B cell (primary cell): ENCODE data around the gene TRAPPC5. TPM values are rescaled to one million over a fixed set of nuclear protein-coding genes. Genes with fewer than 3 reads are reported as not detected.

Source experiments
- ATAC-seq: fragments of 200-7000 bp; cut with Tn5 transposase; one replicate; pipeline ENCODE4 v1.10.0; 2021; ENCODE audit warnings: low read depth, mild to moderate bottlenecking, moderate number of reproducible peaks, moderate library complexity
- CTCF ChIA-PET: fragments of 350-600 bp; sonication (Branson Sonifier 250); formaldehyde crosslinking; loops from one replicate; lab custom pipeline; 2021; ENCODE audit warnings: antibody characterized with exemption, inconsistent platforms; lab: Charles Lee
- POLR2A ChIA-PET: fragments of 350-600 bp; sonication (Branson Sonifier 250); formaldehyde crosslinking; loops from one replicate; lab custom pipeline; 2021; ENCODE audit warnings: antibody characterized with exemption; lab: Charles Lee
- DNase-seq: peaks from one replicate; pipeline ENCODE4 v3.0.0; 2013
- H2AFZ ChIP-seq: 2 replicates; pipeline ENCODE4 v1.6.1; 2012; ENCODE audit warnings: mild to moderate bottlenecking, low read depth, low read length; ENCODE audit not compliant: insufficient read depth, poor library complexity, severe bottlenecking
- H3K27ac ChIP-seq, 2 donors: 1 replicate in 1 of 2; 2 replicates in 1 of 2; pipeline ENCODE4 v1.5.1; 2012 to 2013; ENCODE audit warnings: low read length in 2 of 2, mild to moderate bottlenecking in 2 of 2, moderate library complexity in 1 of 2
- H3K27me3 ChIP-seq, 4 experiments: fragments of 200-600 bp in 1 of 4; sonication (generic) in 1 of 4; replicated peaks in 1 of 4; 1 replicate in 2 of 4; 2 replicates in 2 of 4; pipeline versions ENCODE4 v1.6.1 to v1.7.0; 2013 to 2016; ENCODE audit warnings: low read length in 3 of 4, mild to moderate bottlenecking in 2 of 4, mixed read lengths in 1 of 4, moderate library complexity in 1 of 4; ENCODE audit not compliant: insufficient read depth in 4 of 4, control insufficient read depth in 3 of 4; ENCODE audit errors: control extremely low read depth in 1 of 4
- H3K36me3 ChIP-seq, 2 experiments: replicated peaks in 1 of 2; 1 replicate in 1 of 2; 2 replicates in 1 of 2; pipeline versions ENCODE4 v1.6.1 to v1.7.1; 2013; ENCODE audit warnings: low read length in 1 of 2; ENCODE audit not compliant: insufficient read depth in 2 of 2, control insufficient read depth in 1 of 2; ENCODE audit errors: control extremely low read depth in 1 of 2, extremely low read depth in 1 of 2
- H3K4me1 ChIP-seq, 2 donors: fragments of 200-600 bp in 1 of 2; sonication (generic) in 1 of 2; 1 replicate in 1 of 2; 2 replicates in 1 of 2; pipeline versions ENCODE4 v1.5.1 to v1.6.1; 2013 to 2017; ENCODE audit warnings: low read length in 2 of 2; ENCODE audit not compliant: control insufficient read depth in 2 of 2, insufficient read depth in 2 of 2
- H3K4me2 ChIP-seq: replicated peaks from 2 replicates; pipeline ENCODE3; 2012; ENCODE audit warnings: mild to moderate bottlenecking, low read depth, low read length; ENCODE audit not compliant: poor library complexity, severe bottlenecking
- H3K4me3 ChIP-seq, 5 experiments: fragments of 200-600 bp in 1 of 5; sonication (generic) in 1 of 5; 1 replicate in 3 of 5; 2 replicates in 2 of 5; pipeline versions ENCODE4 v1.5.1 to v1.7.0; 2011 to 2016; ENCODE audit warnings: low read length in 4 of 5, mild to moderate bottlenecking in 4 of 5, low read depth in 2 of 5, control low read depth in 1 of 5, moderate library complexity in 1 of 5; ENCODE audit not compliant: insufficient read depth in 1 of 5; ENCODE audit errors: control extremely low read depth in 1 of 5, extremely low read depth in 1 of 5
- H3K79me2 ChIP-seq: fragments of 200-600 bp; sonication (generic); one replicate; pipeline ENCODE4 v1.6.0; 2016; ENCODE audit warnings: low read length; ENCODE audit not compliant: control insufficient read depth, insufficient read depth
- H3K9ac ChIP-seq: fragments of 200-600 bp; sonication (generic); 2 replicates; pipeline ENCODE4 v1.6.1; 2017; ENCODE audit warnings: mild to moderate bottlenecking, low read length, moderate library complexity
- H3K9me3 ChIP-seq, 3 donors: one replicate each; pipeline versions ENCODE4 v1.6.1 to v1.7.1; 2013; ENCODE audit warnings: low read length in 2 of 3; ENCODE audit not compliant: control insufficient read depth in 2 of 3, insufficient read depth in 1 of 3; ENCODE audit errors: control extremely low read depth in 1 of 3
- H4K20me1 ChIP-seq: 2 replicates; pipeline ENCODE4 v1.6.0; 2012; ENCODE audit warnings: mild to moderate bottlenecking, low read length; ENCODE audit not compliant: insufficient read depth, control insufficient read depth, poor library complexity, severe bottlenecking
- H3K27ac Mint-ChIP-seq: one replicate; pipeline ENCODE4 v1.8.0; 2021; ENCODE audit warnings: mixed read lengths
- H3K27me3 Mint-ChIP-seq: one replicate; pipeline ENCODE4 v1.8.0; 2021; ENCODE audit warnings: mixed read lengths
- H3K4me1 Mint-ChIP-seq: one replicate; pipeline ENCODE4 v1.8.0; 2021; ENCODE audit warnings: mixed read lengths
- H3K4me3 Mint-ChIP-seq: one replicate; pipeline ENCODE4 v1.8.0; 2021; ENCODE audit warnings: mixed read lengths
- H3K9me3 Mint-ChIP-seq: one replicate; pipeline ENCODE4 v1.8.0; 2022; ENCODE audit warnings: mixed read lengths; ENCODE audit not compliant: insufficient read depth
- EZH2 ChIP-seq: IDR thresholded peaks from 2 replicates; pipeline ENCODE4 v1.6.1; 2012; ENCODE audit warnings: borderline replicate concordance, low read depth, mild to moderate bottlenecking, moderate library complexity, low read length; ENCODE audit not compliant: insufficient read depth, poor library complexity, severe bottlenecking
- WGBS: methylation state at CpG from one replicate; pipeline ENCODE4 v1.1.5; 2013; ENCODE audit warnings: missing lambda C conversion rate; ENCODE audit not compliant: insufficient coverage; 5-methylcytosine and 5-hydroxymethylcytosine counted together
- intact Hi-C: fragments of 100-400 bp; cut with micrococcal nuclease; formaldehyde crosslinking; loops from one replicate; pipeline ENCODE4 v1.10.0; 2022
- polyA plus RNA-seq: library from polyadenylated mRNA; depleted of rRNA; stranded (reverse); fragments of >200 nt; gene quantifications from 2 replicates; pipeline ENCODE4 v1.2.3, GENCODE V29; 2012
- total RNA-seq, 2 donors: library from RNA; stranded (reverse); fragments of 120-200 nt in 1 of 2; gene quantifications; 1 replicate in 1 of 2; 2 replicates in 1 of 2; pipeline versions ENCODE4 v1.2.3 to v1.2.4, GENCODE V29; 2013 to 2022
- TF ChIP-seq, protein P1 (sequence below): fragments of 200-600 bp; IDR thresholded peaks from one replicate; pipeline ENCODE4 v1.8.0; 2022; ENCODE audit warnings: antibody characterized with exemption, mild to moderate bottlenecking

Gene TRAPPC5
- total and polyA plus RNA-seq, 2 donors (not counting 1 experiment from before 2014, with no cell fraction given), result 61.5 to 64.9 TPM

DNA sequence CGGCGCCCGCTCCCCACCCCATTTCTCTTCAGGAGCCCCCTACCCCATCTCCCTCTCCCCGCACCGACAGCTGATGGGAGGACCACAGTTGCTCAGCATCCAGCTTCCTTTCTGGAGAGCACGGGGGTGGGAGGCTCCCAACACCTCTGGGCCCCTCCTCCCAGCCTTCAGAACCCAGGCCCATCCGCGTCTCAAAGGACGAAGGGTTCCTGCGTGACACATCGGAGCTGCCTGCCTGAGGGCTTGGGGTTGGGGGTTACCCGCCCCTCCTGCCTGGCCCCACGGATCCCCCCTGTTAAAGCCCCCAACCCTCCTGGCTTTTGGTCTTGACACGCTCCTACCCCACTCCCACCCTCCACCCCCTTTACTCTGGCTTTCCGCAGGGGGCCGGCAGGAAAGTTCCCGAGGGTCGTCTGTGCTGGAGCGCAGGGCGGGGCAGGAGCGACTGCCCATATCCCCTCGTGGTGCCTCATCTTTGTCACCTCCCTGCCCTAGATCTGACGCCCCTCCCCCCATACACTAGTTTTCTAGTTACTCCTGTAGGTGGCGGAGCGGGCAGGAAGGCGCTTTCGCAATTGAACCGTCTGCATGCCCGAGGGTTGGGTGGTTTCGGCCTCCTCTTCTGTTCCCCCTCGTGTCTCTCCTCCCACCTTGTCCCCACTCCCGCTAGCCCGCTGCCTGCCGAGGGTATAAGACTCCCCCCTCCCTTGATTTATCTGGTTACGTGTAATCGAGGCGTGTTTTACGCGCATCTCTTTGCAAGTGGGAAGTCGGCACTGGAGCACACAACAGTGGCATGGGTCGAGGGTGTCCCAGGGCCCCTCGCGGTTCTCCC is 924 bp downstream of the TRAPPC5 start:
- no peak for TF ChIP-seq EZH2
- TF ChIP-seq, protein P1, sequence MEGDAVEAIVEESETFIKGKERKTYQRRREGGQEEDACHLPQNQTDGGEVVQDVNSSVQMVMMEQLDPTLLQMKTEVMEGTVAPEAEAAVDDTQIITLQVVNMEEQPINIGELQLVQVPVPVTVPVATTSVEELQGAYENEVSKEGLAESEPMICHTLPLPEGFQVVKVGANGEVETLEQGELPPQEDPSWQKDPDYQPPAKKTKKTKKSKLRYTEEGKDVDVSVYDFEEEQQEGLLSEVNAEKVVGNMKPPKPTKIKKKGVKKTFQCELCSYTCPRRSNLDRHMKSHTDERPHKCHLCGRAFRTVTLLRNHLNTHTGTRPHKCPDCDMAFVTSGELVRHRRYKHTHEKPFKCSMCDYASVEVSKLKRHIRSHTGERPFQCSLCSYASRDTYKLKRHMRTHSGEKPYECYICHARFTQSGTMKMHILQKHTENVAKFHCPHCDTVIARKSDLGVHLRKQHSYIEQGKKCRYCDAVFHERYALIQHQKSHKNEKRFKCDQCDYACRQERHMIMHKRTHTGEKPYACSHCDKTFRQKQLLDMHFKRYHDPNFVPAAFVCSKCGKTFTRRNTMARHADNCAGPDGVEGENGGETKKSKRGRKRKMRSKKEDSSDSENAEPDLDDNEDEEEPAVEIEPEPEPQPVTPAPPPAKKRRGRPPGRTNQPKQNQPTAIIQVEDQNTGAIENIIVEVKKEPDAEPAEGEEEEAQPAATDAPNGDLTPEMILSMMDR, result peak; percentile 67
- intact Hi-C loops, result loop anchor here (1.0 to 5.0 kb wide), 3 partner anchors 13 to 36 kb away; partner anchors contain the start of gene FCER2
- Mint-ChIP-seq H3K4me3 (peak overlapping the region; percentile 87), H3K27ac (peak overlapping the region; percentile 92), H3K27me3 (peaks cover 10% of the 10 kb centered on the region), H3K9me3 (no peaks in the 10 kb centered on the region), H3K4me1 (peaks cover 59% of the 10 kb centered on the region)
- Histone ChIP-seq H4K20me1 (peaks cover 38% of the 10 kb centered on the region), H3K4me1 (peaks cover 29 to 37% of the 10 kb centered on the region in 2 donors), H3K9me3 (peaks cover 0 to 4% (median 0%) of the 10 kb centered on the region in 3 donors), H3K79me2 (peaks cover 32% of the 10 kb centered on the region), H3K9ac (peak overlapping the region; percentile 79), H3K27ac (peak overlapping the region; percentile 79 to 92), H3K27me3 (peaks cover 0 to 13% (median 3%) of the 10 kb centered on the region in 4 experiments), H3K36me3 (peaks cover 0 to 21% of the 10 kb centered on the region in 2 experiments), H3K4me3 (peak overlapping the region; percentile 35 to 98 (median 93)), H3K4me2 (peak overlapping the region; percentile 94), H2AFZ (peak overlapping the region; percentile 85)
- ChIA-PET POLR2A (interaction anchor here (0.6 to 1.5 kb wide), 6 partner anchors 16 to 118 kb away, joined by 4 to 15 read pairs (median 4); partner anchors contain the start of gene FCER2), CTCF (interaction anchor here (0.5 to 5.4 kb wide), 52 partner anchors 10 to 579 kb away, joined by 3 to 145 read pairs (median 5); partner anchors contain the start of genes FCER2, MAP2K7, PET100 and RETN)
- ATAC-seq (peak; percentile 55), DNase-seq (peak; percentile 92)
- WGBS, result 12% methylated on average over 33 of the region's 43 CpGs
